GM18499 (cell line): ENCODE measurements around the gene CDK6.

Experiments used
- ATAC-seq: cut with Tn5 transposase; IDR thresholded peaks from one replicate; pipeline ENCODE4 v1.9.1; 2021; ENCODE audit warnings: moderate number of reproducible peaks; ENCODE audit not compliant: insufficient read depth, unreplicated experiment

CDK6 gene

GRCh38 chr7:92633211-92633906, 203.0 kb downstream of the CDK6 start:
- ATAC-seq, result no peak

DNA sequence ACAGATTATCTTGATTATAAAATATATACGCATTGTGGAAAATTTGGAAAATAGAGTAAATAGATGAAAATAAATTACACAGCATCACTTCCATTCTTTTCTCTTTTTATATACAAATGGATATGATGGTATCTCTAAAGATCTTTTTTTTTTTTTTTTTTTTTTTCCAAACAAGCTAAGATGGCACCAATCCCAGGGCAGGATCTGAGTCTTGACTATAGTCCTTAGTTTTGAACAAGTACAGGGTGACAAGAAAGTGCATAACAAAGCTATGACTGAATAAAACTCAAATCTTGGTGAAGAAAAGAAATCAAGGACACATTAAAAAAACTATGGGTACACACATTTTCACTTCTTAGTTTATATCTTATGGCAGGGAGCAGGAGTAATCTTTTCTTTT, 203.6 kb downstream of the CDK6 start:
- no peak for ATAC-seq

DNA sequence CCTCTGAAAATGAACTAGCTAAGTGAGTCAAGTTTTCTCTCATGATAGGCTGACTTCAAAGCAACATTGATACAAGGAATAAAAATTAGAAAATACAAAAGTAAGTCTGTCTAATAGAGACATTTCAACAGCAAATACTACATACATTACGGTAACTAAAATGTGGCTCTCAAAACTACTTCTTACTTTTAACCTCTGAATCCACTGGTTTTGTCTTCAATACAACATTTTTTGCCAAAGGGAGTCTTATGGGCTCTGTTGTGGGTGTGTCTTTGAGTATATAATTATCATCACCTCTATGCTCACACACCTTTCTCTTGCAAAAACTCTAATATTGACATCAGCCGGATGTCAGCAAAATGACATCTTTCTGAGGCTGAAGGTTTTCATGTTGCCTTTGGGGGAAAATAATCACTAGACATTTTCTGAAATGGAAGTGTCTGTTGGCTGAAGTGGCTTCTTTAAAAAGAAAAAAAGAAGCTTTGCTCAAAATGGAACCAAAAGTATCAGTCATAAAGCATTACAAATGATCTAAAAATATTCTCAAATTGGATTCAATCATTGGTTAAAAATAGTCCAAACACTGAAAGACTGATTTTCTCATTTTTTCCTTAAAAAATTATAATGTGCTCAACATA, 204.4 kb downstream of the CDK6 start:
- ATAC-seq, result no peak

- peak; percentile 40 for ATAC-seq
Observed at GRCh38 chr7:92631067-92631849, 205.1 kb downstream of the CDK6 start.

GRCh38 chr7:92629779-92630178, 206.6 kb downstream of the CDK6 start:
- ATAC-seq, result no peak

DNA sequence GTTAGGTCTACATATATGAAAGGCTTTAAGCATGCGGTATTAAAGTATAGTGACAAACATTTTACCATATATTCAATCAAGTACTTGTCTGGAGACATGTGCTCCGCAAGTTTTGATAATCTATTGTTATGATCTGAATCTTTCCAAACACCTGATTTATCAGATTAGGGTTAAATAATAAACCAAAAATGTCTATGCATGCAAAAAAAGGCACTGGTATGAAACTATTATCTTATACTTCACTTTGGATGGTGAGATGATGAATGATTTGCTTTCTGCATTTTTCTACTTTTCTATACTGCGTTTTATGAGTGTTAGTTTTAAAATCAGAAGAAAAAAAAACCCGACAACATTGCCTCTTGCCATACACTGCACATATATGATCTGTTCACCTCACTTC, 208.4 kb downstream of the CDK6 start:
- no peak for ATAC-seq

- no peak for ATAC-seq
Observed at GRCh38 chr7:92626281-92626809, 210.0 kb downstream of the CDK6 start.

DNA sequence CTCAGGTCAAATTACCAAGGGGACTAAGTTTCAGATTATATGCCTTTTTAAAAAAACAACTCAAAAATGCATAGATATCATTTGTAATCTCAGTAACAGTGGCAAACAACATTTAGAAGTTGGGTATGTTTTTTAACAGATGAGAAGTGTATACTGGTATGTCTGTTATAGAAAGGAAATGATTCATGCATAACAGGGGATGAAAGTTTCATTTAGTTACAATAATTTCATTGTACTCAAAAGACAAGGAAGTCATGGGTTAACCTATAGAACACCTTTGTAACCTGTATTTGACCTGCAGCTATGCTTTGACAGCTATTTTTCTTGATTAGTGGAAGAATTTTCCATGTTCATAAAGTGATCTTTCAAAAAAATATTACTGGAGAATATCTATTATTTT, 210.8 kb downstream of the CDK6 start:
- no peak for ATAC-seq

- ATAC-seq, result no peak
Observed at GRCh38 chr7:92624298-92624996, 211.9 kb downstream of the CDK6 start.

DNA sequence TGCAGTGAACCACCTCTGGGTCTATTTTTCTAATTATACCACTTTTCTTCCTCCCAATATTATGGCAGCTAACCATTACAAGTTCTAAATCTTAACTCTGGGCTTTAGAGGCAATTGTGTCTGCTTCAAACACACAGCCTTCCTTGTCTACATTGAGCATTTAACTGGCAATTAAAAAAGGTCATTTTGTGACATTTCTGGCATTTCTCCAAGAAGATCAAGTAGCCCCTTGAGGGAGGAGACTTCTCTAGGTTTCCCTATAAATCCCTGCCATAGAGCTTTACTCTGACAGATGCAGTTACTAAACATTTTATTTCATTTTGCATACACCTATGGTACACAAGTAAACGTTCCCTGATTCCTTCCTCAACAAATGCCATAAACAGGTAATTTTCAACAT, 212.8 kb downstream of the CDK6 start:
- no peak for ATAC-seq

GRCh38 chr7:92622685-92623084, 213.7 kb downstream of the CDK6 start:
- ATAC-seq, result no peak

DNA sequence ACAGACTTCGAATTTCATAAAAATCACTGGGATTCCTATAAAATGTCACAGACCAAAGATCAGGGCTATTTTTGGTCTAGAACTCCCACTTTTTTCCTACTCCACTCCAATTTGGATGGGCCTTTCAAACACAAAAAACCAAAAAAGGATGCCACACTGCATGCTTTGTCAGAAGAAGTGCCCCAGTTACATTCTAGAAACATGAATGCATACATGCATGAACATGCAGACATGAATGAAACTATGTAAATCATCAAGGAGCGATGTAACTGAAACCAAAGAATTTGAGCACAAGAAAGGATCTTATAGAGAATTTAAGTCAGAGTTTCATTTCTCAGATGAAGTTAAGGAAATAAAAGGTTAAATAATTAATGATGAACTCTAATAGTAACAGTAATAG, 214.3 kb downstream of the CDK6 start:
- peak; percentile 47 for ATAC-seq

DNA sequence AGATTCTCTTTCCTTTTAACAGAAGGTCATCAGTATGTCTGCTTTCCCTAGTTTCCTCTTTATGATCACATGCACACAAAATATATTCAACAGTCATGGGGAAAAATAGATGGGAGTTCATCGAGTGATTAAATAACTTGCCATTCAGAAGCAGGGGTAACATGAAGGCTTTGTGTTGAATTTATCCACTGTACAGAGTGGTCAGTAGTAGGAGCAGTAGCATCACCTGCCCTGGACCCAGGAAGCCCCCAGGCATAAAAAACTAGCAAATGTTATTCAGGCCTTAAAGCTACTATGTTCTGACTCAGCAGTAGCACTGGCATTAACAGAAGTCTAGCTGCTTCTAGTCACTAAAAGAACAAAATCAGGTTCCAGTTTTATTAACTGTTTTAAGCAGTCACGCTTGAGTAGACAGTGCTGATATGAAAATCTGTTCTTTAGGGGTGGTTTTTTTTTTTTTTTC, 214.8 kb downstream of the CDK6 start:
- peak; percentile 31 for ATAC-seq

- ATAC-seq, result peak; percentile 43
Observed at GRCh38 chr7:92621026-92621540, 215.3 kb downstream of the CDK6 start.

- ATAC-seq, result no peak
Observed at GRCh38 chr7:92615861-92616260, 220.5 kb downstream of the CDK6 start.

GRCh38 chr7:92614660-92615174, 221.7 kb downstream of the CDK6 start:
- ATAC-seq, result no peak

DNA sequence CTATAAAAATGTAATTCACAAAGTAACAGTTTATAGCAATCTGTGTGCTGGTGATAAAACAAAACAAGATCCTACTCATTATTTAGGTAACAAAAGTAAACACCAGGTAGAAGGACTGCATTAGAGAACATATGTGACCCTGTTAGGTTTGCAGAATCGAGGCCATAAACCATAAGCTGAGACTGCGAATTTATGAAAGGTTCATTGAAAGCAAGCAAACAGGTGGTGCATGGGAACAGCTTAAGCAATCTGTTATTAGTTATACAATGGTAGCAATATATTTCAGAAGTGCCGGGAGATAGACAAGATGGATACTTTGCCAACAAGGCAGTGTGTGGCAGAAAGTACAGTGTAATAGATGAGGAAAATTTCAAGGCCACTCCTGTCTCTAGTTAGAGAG, 222.7 kb downstream of the CDK6 start:
- ATAC-seq, result no peak

GRCh38 chr7:92613214-92613613, 223.2 kb downstream of the CDK6 start:
- ATAC-seq, result no peak

- ATAC-seq, result no peak
Observed at GRCh38 chr7:92612501-92612900, 223.9 kb downstream of the CDK6 start.

DNA sequence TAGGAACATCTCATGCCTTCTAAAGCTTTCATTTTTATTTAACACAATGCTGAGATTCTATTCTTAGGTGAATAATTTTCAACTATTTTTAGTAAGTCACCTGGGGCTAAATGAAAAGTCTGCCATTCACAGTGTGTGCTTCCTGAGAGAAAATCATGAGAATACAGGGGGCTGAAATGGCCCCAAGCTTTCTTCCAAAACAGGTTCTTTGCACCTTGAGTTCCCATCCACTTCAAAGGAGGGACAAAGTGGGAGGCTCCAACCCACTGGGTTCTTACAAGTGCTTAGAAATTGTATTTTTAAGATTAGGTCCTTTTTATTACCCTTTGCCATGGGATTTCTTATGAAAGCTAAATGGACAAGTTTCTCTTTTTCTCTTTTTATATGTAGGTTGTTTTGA, 224.6 kb downstream of the CDK6 start:
- ATAC-seq, result no peak
